Tibial artery (tissue), 4 donors: ENCODE results near the gene ADAM12.

Experiments
- DNase-seq, 2 donors: peaks; one replicate each; pipeline ENCODE4 v3.0.0-alpha.2; 2019
- H3K27ac ChIP-seq, 2 donors: fragments of 200-600 bp; sonication (generic) in 1 of 2; 1 replicate in 1 of 2; 2 replicates in 1 of 2; pipeline ENCODE4 v1.5.1; 2018 to 2019; ENCODE audit warnings: mild to moderate bottlenecking in 1 of 2
- H3K27me3 ChIP-seq, 2 donors: fragments of 200-600 bp; sonication (generic) in 1 of 2; one replicate each; pipeline versions ENCODE4 v1.5.1 to v1.6.0; 2016 to 2019
- H3K36me3 ChIP-seq, 3 donors: fragments of 200-600 bp; sonication (generic) in 2 of 3; one replicate each; pipeline ENCODE4 v1.5.1; 2016 to 2019; ENCODE audit warnings: mild to moderate bottlenecking in 2 of 3
- H3K4me1 ChIP-seq, 4 donors: fragments of 200-600 bp; sonication (generic) in 2 of 4; 1 replicate in 3 of 4; 2 replicates in 1 of 4; pipeline ENCODE4 v1.5.1; 2016 to 2019
- H3K4me3 ChIP-seq, 2 donors: fragments of 200-600 bp; sonication (generic) in 1 of 2; 1 replicate in 1 of 2; 2 replicates in 1 of 2; pipeline ENCODE4 v1.5.1; 2018 to 2019; ENCODE audit warnings: mild to moderate bottlenecking in 2 of 2
- H3K9me3 ChIP-seq, 3 donors: fragments of 200-600 bp; sonication (generic) in 1 of 3; one replicate each; pipeline ENCODE4 v1.5.1; 2016 to 2019
- CTCF ChIP-seq, 2 experiments: fragments of 200-600 bp in 1 of 2; fragments of 450-650 bp in 1 of 2; IDR thresholded peaks; one replicate each; pipeline ENCODE4 v1.5.1; 2017 to 2019; ENCODE audit warnings: antibody characterized with exemption in 2 of 2, mild to moderate bottlenecking in 1 of 2, moderate library complexity in 1 of 2
- intact Hi-C: fragments of 100-400 bp; cut with DNase I; formaldehyde crosslinking; loops from one replicate; pipeline ENCODE4 v1.15.0; 2023; ENCODE audit warnings: low total_unique reads

Gene ADAM12

GRCh38 chr10:126294451-126294850 lies 93.8 kb downstream of the ADAM12 start:
- Histone ChIP-seq H3K9me3 (no peaks in the 10 kb centered on the region), H3K27me3 (no peaks in the 10 kb centered on the region), H3K4me3 (no peak overlapping the region), H3K4me1 (no peaks in the 10 kb centered on the region), H3K36me3 (no peaks in the 10 kb centered on the region), H3K27ac (no peak overlapping the region)
- intact Hi-C loops = no loop called here
- TF ChIP-seq CTCF (IDR thresholded peaks at IDR 0.05) = no peak
- DNase-seq = no peak

GRCh38 chr10:126290232-126290631 lies 98.0 kb downstream of the ADAM12 start:
- H3K9me3 ChIP-seq = no peaks in the 10 kb centered on the region
- no peak overlapping the region for H3K27ac ChIP-seq
- intact Hi-C loops = no loop called here

GRCh38 chr10:126288547-126289493 lies 99.5 kb downstream of the ADAM12 start:
- H3K4me1 ChIP-seq = no peaks in the 10 kb centered on the region
- no peak overlapping the region for H3K27ac ChIP-seq
- H3K4me3 ChIP-seq = no peak overlapping the region
- H3K36me3 ChIP-seq = no peaks in the 10 kb centered on the region
- H3K27me3 ChIP-seq = no peaks in the 10 kb centered on the region
- no peak for DNase-seq
- H3K9me3 ChIP-seq = no peaks in the 10 kb centered on the region
- intact Hi-C loops = no loop called here
- TF ChIP-seq CTCF (IDR thresholded peaks at IDR 0.05) = no peak

More at GRCh38 chr10:126290232-126290631, 98.0 kb downstream of the ADAM12 start:
- Histone ChIP-seq H3K27me3 (no peaks in the 10 kb centered on the region), H3K4me1 (no peaks in the 10 kb centered on the region), H3K4me3 (no peak overlapping the region), H3K36me3 (no peaks in the 10 kb centered on the region)
- no peak for TF ChIP-seq CTCF (IDR thresholded peaks at IDR 0.05)
- DNase-seq = no peak

- Histone ChIP-seq H3K27me3 (no peaks in the 10 kb centered on the region), H3K4me1 (no peaks in the 10 kb centered on the region), H3K36me3 (no peaks in the 10 kb centered on the region), H3K27ac (no peak overlapping the region), H3K9me3 (no peaks in the 10 kb centered on the region), H3K4me3 (no peak overlapping the region)
- no peak for TF ChIP-seq CTCF (IDR thresholded peaks at IDR 0.05)
- intact Hi-C loops = no loop called here
- no peak for DNase-seq
Observed at GRCh38 chr10:126286256-126286780, 102.0 kb downstream of the ADAM12 start.

- H3K27ac ChIP-seq = no peak overlapping the region
- H3K36me3 ChIP-seq = no peaks in the 10 kb centered on the region
- H3K4me3 ChIP-seq = no peak overlapping the region
- TF ChIP-seq CTCF (IDR thresholded peaks at IDR 0.05) = no peak
- H3K4me1 ChIP-seq = no peaks in the 10 kb centered on the region
- DNase-seq = no peak
- intact Hi-C loops = no loop called here
- no peaks in the 10 kb centered on the region for H3K9me3 ChIP-seq
- no peaks in the 10 kb centered on the region for H3K27me3 ChIP-seq
Observed at GRCh38 chr10:126283307-126283706, 105.0 kb downstream of the ADAM12 start.
